GM19025 (cell line): Measurements from ENCODE around the gene PTPN20.

Experiments
- ATAC-seq: cut with Tn5 transposase; IDR thresholded peaks from one replicate; pipeline ENCODE4 v1.9.1; 2021; ENCODE audit warnings: mild to moderate bottlenecking, low read depth, moderate library complexity; ENCODE audit not compliant: unreplicated experiment

PTPN20 gene

DNA sequence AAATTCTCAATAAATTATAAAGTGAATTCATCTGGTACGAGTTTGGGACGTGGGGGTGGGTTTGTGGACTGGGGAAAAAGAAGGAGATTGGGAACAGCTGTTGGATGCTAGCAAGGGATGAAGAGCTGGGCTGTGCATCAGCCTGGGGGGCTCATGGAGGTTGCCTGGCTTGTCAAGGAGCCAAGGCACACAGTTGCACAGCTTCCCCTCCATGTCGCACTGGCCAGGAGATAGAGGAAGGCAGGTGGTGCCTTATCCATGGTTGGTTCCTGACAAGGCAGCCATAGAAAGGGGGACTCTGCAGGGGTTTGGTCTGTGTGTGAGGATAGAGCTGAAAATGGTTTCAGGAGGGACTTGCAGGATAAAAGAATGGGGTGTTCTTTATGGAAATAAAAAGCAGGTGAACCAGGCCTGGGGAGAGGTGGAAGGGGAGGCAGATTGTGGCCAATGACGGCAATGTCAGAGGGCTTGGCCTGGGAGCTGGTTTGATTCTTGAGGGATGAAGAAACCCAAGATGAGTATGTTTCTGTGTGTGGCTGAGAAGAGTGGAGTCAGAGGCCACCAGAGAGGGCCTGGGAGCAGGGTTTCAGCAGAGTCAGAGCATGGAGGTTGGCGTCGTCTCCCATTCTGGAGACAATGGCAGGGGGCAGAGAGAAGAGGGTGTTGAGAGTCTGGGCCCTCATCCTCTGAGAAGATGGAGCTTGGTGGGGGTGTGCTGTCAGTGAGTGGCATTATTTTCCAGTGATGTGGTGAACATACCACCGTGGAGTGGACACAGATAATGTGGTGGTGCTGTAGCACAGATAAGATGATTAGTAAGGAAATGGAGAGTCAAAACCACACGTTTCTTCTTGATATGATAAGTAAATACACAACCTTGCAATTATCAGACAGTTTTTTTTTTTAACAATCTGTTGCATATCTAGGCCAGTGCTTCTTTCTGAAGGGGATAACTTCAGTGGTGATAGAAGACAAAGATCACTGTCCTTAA is 108.2 kb downstream of the PTPN20 start:
- no peak for ATAC-seq

- ATAC-seq: no peak
These were observed 109.2 kb downstream of the PTPN20 start for GRCh38 chr10:47020471-47020870.

GRCh38 chr10:47021850-47022249 is 110.6 kb downstream of the PTPN20 start:
- no peak for ATAC-seq

- no peak for ATAC-seq
These were observed 111.3 kb downstream of the PTPN20 start for GRCh38 chr10:47022311-47023131.

DNA sequence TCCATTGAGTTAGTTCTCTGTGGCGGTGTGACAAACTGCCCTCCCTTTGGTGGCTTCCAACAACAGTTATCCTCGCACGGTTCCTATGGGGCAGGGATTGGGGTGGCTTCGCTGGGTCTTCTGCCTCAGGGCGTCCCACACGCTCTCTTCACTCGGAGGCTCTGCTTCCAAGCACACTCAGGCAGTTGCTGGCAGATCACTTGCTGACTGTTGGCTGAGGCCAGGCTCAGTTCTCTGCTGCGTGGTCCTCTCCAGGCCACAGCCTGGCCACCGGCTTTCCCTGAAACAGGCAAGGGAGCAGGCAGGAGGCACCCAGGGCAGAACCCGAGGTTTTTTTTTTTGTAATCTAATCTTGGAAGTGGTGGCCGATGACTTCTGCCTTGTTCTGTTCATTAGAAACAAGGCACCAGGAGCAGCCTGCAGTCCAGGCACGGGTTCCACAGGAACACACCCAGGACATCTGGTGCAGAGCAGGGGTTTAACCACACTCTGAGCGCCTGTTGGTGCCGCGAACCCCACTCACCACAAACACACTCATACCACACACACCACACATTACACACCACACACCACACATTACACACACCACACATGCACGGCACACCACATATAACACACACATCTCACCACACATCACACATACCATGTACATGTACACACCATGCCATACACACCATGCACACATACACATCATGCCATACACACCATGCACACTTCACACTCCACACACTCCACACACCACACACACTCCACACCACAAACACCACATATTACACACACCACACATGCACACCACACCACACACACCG is 112.2 kb downstream of the PTPN20 start:
- ATAC-seq: no peak

GRCh38 chr10:47024046-47024322 is 112.8 kb downstream of the PTPN20 start:
- no peak for ATAC-seq

- no peak for ATAC-seq
These were observed 113.4 kb downstream of the PTPN20 start for GRCh38 chr10:47024399-47025252.

GRCh38 chr10:47025253-47025539 is 114.0 kb downstream of the PTPN20 start:
- ATAC-seq: no peak

GRCh38 chr10:47025540-47026300 is 114.5 kb downstream of the PTPN20 start:
- ATAC-seq: no peak

- ATAC-seq: no peak
These were observed 115.3 kb downstream of the PTPN20 start for GRCh38 chr10:47026301-47027107.

GRCh38 chr10:47027108-47027783 is 116.0 kb downstream of the PTPN20 start:
- ATAC-seq: no peak

GRCh38 chr10:47027784-47028260 is 116.6 kb downstream of the PTPN20 start:
- ATAC-seq: no peak

GRCh38 chr10:47028466-47028865 is 117.2 kb downstream of the PTPN20 start:
- no peak for ATAC-seq

GRCh38 chr10:47029181-47030009 is 118.2 kb downstream of the PTPN20 start:
- no peak for ATAC-seq

- ATAC-seq: no peak
These were observed 119.0 kb downstream of the PTPN20 start for GRCh38 chr10:47030191-47030703.

DNA sequence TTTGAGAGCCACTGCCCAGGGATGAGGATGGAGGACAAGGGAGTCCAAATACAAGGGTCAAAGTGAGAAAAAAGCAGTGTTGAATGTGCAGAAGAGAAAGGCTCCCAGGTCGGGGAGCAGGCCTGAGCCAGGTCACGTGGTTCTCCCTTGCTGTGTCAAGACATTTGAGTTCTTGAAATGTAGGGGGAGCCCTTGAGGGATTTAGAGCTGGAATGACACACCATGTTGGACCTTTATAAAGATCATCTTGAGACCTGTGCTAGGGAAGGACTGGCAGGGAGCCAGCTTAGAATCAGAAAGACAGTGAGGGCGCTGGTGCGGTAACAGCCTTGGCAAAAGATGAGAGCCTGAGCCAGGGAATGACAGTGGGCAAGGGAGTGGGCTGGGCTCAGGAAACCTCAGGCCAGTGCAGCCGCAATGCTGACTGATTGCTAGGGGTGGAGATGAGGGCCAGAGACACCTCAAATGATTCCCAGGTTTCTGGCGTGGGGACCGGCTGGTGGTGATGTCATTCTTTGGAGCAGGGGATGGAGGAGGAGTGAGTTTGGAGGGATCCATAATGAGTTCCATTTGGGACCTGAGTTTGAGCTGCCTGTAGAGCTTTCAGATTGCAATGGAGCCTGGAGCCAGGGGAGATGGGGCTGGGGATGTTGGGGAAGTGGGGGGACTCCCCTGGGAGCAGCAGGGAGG is 120.1 kb downstream of the PTPN20 start:
- ATAC-seq: no peak
